ENCODE measurements around the gene SLC26A1. TPM values are rescaled to one million over a fixed set of nuclear protein-coding genes. Genes with fewer than 3 reads are reported as not detected.

The SLC26A1 gene
- total RNA-seq, 1 donor from 2014 or later = 2.9 TPM

- Histone ChIP-seq H3K4me3 (no peak overlapping the region), H3K27ac (no peak overlapping the region), H3K36me3 (peaks cover 0 to 13% of the 10 kb centered on the region in 2 donors), H3K4me1 (no peaks in the 10 kb centered on the region), H3K9me3 (no peaks in the 10 kb centered on the region), H3K27me3 (no peaks in the 10 kb centered on the region)
- DNase-seq (ENCODE audit: extremely low spot score in 2 of 2) = no peak
- intact Hi-C loops (cut with DNase I) = no loop called here
- TF ChIP-seq POLR2A (IDR thresholded peaks at IDR 0.05) (no peak), POLR2AphosphoS5 (IDR thresholded peaks at IDR 0.05; ENCODE audit: insufficient read depth in 1 of 2, low read depth in 1 of 2) (no peak)
- TF ChIP-seq, protein P1, sequence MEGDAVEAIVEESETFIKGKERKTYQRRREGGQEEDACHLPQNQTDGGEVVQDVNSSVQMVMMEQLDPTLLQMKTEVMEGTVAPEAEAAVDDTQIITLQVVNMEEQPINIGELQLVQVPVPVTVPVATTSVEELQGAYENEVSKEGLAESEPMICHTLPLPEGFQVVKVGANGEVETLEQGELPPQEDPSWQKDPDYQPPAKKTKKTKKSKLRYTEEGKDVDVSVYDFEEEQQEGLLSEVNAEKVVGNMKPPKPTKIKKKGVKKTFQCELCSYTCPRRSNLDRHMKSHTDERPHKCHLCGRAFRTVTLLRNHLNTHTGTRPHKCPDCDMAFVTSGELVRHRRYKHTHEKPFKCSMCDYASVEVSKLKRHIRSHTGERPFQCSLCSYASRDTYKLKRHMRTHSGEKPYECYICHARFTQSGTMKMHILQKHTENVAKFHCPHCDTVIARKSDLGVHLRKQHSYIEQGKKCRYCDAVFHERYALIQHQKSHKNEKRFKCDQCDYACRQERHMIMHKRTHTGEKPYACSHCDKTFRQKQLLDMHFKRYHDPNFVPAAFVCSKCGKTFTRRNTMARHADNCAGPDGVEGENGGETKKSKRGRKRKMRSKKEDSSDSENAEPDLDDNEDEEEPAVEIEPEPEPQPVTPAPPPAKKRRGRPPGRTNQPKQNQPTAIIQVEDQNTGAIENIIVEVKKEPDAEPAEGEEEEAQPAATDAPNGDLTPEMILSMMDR (IDR thresholded peaks at IDR 0.05) = no peak
These were observed 41.4 kb downstream of the SLC26A1 start for GRCh38 chr4:951594-952468.

DNA sequence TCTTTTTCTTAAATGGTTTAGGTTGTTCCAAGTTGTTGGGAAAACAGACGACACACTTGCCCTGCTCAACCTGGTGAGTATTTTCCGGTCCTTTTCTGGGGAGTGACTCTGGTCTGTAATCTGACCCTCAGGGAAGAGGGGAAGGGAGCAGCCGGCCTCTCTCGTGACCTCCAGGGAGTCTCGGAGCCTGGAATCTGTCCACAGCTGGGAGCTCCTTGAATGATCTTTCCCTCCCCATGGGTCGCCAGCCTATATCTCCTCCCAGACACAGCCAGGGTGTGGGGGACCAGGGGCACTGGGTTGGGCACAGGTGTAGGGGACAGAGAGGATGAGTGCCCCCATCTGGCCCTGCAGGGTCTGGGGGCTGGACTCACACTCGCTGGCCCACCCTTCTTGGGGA lies 42.0 kb downstream of the SLC26A1 start:
- Histone ChIP-seq H3K4me3 (no peak overlapping the region), H3K36me3 (peaks cover 0 to 13% of the 10 kb centered on the region in 2 donors), H3K4me1 (no peaks in the 10 kb centered on the region), H3K27me3 (no peaks in the 10 kb centered on the region), H3K27ac (no peak overlapping the region), H3K9me3 (no peaks in the 10 kb centered on the region)
- intact Hi-C loops (cut with DNase I) = no loop called here
- DNase-seq (ENCODE audit: extremely low spot score in 2 of 2) = no peak
- TF ChIP-seq POLR2AphosphoS5 (IDR thresholded peaks at IDR 0.05; ENCODE audit: insufficient read depth in 1 of 2, low read depth in 1 of 2) (no peak), POLR2A (IDR thresholded peaks at IDR 0.05) (no peak)
- TF ChIP-seq, protein P1 (IDR thresholded peaks at IDR 0.05) = no peak

DNA sequence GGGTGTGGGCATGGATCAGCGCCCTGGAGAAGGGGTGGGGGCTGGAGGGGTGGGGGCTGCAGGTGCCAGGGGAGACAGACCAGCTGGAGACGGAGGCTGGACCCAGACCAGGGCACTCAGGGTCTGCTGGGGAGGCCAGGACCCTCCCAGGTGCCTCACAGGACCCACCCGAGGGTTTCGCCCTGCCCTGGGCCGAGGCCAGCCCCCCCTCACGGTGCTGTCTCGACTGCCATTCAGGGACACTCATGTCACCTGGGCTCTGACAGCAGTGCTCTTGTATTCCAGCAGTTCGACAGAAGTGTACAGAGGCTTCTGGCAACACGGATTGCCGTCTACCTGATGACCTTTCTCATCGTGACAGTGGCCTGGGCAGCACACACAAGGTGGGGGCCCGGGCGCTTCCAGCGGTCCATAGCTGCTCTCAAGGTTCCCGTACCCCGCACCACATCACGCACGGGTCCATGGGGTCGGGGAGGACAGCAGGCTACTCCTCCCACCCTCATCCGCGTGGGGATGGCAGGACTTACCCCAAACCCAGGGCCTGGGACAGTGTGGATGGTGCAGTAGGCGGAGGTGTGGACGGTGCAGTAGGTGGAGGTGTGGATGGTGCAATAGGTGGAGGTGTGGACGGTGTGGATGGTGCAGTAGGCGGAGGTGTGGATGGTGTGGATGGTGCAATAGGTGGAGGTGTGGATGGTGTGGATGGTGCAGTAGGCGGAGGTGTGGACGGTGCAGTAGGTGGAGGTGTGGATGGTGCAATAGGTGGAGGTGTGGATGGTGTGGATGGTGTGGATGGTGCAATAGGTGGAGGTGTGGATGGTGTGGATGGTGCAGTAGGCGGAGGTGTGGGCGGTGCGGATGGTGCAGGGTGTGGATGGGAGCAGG lies 42.8 kb downstream of the SLC26A1 start:
- no peaks in the 10 kb centered on the region for H3K9me3 ChIP-seq
- H3K27ac ChIP-seq = no peak overlapping the region
- H3K27me3 ChIP-seq = no peaks in the 10 kb centered on the region
- peaks cover 0 to 13% of the 10 kb centered on the region in 2 donors for H3K36me3 ChIP-seq
- TF ChIP-seq, protein P1 (IDR thresholded peaks at IDR 0.05) = no peak
- TF ChIP-seq POLR2A (IDR thresholded peaks at IDR 0.05) (no peak), POLR2AphosphoS5 (IDR thresholded peaks at IDR 0.05; ENCODE audit: insufficient read depth in 1 of 2, low read depth in 1 of 2) (no peak)
- no peak overlapping the region for H3K4me3 ChIP-seq
- no peak for DNase-seq (ENCODE audit: extremely low spot score in 2 of 2)
- H3K4me1 ChIP-seq = no peaks in the 10 kb centered on the region
- intact Hi-C loops (cut with DNase I) = no loop called here

- Histone ChIP-seq H3K4me3 (no peak overlapping the region), H3K4me1 (no peaks in the 10 kb centered on the region), H3K36me3 (peaks cover 0 to 6% of the 10 kb centered on the region in 2 donors), H3K27ac (no peak overlapping the region), H3K27me3 (no peaks in the 10 kb centered on the region), H3K9me3 (no peaks in the 10 kb centered on the region)
- no peak for DNase-seq (ENCODE audit: extremely low spot score in 2 of 2)
- intact Hi-C loops (cut with DNase I) = no loop called here
- TF ChIP-seq, protein P1 (IDR thresholded peaks at IDR 0.05) = no peak
- TF ChIP-seq POLR2A (IDR thresholded peaks at IDR 0.05) = no peak
- no peak for TF ChIP-seq POLR2AphosphoS5 (IDR thresholded peaks at IDR 0.05; ENCODE audit: insufficient read depth in 1 of 2, low read depth in 1 of 2)
These were observed 43.5 kb downstream of the SLC26A1 start for GRCh38 chr4:949656-950055.
